Duodenal mucosa (tissue), 2 donors: ENCODE measurements around the gene IRX2.

Experiments used
- H3K27ac ChIP-seq: one replicate; pipeline ENCODE4 v1.7.0; 2013; ENCODE audit warnings: low read depth, low read length
- H3K27me3 ChIP-seq, 2 donors: one replicate each; pipeline ENCODE4 v1.7.0; 2013; ENCODE audit warnings: low read length in 2 of 2, control low read depth in 1 of 2; ENCODE audit not compliant: insufficient read depth in 2 of 2, control insufficient read depth in 1 of 2
- H3K36me3 ChIP-seq, 2 donors: one replicate each; pipeline ENCODE4 v1.7.0; 2013; ENCODE audit warnings: low read length in 2 of 2, control low read depth in 1 of 2; ENCODE audit not compliant: insufficient read depth in 2 of 2, control insufficient read depth in 1 of 2
- H3K4me1 ChIP-seq, 2 donors: one replicate each; pipeline ENCODE4 v1.7.0; 2013; ENCODE audit warnings: low read length in 2 of 2, control low read depth in 1 of 2; ENCODE audit not compliant: insufficient read depth in 2 of 2, control insufficient read depth in 1 of 2
- H3K4me3 ChIP-seq, 2 donors: one replicate each; pipeline ENCODE4 v1.7.0; 2013; ENCODE audit warnings: low read length in 2 of 2, low read depth in 1 of 2
- H3K9ac ChIP-seq, 2 donors: one replicate each; pipeline ENCODE4 v1.7.0; 2013; ENCODE audit warnings: low read length in 2 of 2, low read depth in 1 of 2
- H3K9me3 ChIP-seq, 2 donors: one replicate each; pipeline ENCODE4 v1.7.0; 2013; ENCODE audit warnings: low read length in 2 of 2, control low read depth in 1 of 2; ENCODE audit not compliant: control insufficient read depth in 1 of 2

The IRX2 gene

DNA sequence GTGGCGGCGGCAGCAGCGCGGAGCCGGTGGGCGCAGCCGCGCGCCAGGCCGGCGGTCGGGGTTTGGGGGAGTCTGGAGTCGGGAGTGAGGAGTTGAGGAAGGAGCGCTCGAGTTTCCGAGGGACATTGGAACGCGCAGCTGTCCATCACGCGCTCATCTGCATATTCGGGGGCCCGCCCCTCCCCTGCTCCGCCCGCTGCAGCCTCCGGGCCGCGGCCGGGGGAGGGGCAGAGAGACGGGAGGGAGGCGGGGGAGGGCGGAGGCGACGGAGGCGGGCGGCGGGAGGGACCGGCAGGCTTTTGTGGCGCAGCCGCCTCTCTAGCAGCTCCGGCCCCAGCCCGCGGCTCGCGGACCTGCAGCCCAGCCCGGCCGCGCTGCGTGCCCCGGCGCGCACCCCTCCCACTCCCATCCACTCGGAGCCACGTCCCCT lies at the start of gene IRX2:
Gene IRX2, minus strand, starts transcription at position 86 of the 430 bp plus-strand sequence. CDS start 264 bp downstream, outside the sequence.
- Histone ChIP-seq H3K27ac (no peak within 1 kb of the TSS), H3K4me1 (peaks cover 0 to 4% of the 10 kb centered on the region in 2 donors), H3K9me3 (peaks cover 0 to 3% of the 10 kb centered on the region in 2 donors), H3K4me3 (no peak within 1 kb of the TSS), H3K36me3 (no peaks in the 10 kb centered on the region), H3K9ac (no peak within 1 kb of the TSS), H3K27me3 (peaks cover 41 to 61% of the 10 kb centered on the region in 2 donors)

DNA sequence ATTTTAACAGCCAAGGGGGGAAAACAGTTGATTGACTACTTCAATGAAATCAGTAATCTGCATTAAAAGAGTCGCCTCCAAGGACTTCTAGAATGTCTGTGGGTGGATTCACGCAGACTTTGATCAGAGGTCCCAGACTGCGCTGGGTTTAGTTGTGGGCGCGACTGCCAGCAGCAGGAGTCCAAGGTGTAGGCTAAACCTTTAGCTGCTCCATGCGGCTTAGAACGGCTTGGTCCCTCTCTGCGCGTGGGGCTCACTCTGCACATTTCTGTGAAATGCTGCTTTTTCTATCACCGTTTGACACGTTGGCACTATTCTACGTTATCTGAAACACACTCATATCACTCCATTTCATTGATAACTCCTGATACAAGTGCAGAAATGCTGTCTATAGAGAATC lies 48.6 kb upstream of the IRX2 start:
- Histone ChIP-seq H3K36me3 (no peaks in the 10 kb centered on the region), H3K4me1 (no peaks in the 10 kb centered on the region), H3K27me3 (no peaks in the 10 kb centered on the region), H3K9ac (no peak overlapping the region), H3K4me3 (no peak overlapping the region), H3K27ac (no peak overlapping the region), H3K9me3 (no peaks in the 10 kb centered on the region)

DNA sequence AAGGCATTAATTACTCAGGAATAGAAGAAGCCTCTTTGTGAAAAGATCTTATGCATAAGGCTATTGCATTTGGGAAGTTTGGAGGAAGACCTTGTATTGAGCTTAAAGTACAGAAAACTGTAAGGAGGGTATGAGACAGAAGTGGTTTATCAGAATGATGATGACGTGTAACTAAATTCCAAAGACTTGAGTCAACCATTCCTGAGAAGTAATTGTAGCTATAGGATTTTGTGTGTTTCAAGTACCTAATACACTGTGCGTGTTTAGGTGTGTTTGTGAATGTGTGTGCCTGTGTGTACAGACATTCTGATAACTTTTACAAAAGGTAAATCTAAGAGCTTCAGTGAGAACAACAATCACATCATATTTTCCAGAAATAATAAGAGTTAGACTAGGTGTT lies 46.5 kb upstream of the IRX2 start:
- Histone ChIP-seq H3K27ac (no peak overlapping the region), H3K9me3 (no peaks in the 10 kb centered on the region), H3K9ac (no peak overlapping the region), H3K36me3 (no peaks in the 10 kb centered on the region), H3K4me3 (no peak overlapping the region), H3K4me1 (no peaks in the 10 kb centered on the region), H3K27me3 (no peaks in the 10 kb centered on the region)

DNA sequence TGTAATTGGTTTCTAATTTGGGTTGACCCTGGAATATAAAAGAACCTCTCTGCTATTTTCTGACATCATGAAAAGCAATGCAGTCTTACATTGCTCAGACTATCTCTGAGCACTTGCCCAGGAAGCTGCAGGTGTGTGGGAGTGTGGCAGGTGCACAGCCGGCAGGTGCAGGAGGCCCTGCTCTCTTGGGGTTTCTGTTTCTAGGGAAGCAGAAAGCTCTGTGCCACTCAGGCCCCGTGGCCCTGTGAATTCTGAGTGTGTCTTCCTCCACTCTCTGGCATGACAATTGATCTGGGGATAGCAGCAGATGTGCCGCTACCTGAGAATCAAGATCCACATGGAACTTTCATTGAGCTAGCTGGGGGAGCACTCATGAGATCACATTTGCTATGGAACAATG lies 45.7 kb upstream of the IRX2 start:
- H3K4me3 ChIP-seq, result no peak overlapping the region
- H3K27me3 ChIP-seq, result no peaks in the 10 kb centered on the region
- no peaks in the 10 kb centered on the region for H3K36me3 ChIP-seq
- no peaks in the 10 kb centered on the region for H3K4me1 ChIP-seq
- H3K9me3 ChIP-seq, result no peaks in the 10 kb centered on the region
- H3K27ac ChIP-seq, result no peak overlapping the region
- H3K9ac ChIP-seq, result no peak overlapping the region

DNA sequence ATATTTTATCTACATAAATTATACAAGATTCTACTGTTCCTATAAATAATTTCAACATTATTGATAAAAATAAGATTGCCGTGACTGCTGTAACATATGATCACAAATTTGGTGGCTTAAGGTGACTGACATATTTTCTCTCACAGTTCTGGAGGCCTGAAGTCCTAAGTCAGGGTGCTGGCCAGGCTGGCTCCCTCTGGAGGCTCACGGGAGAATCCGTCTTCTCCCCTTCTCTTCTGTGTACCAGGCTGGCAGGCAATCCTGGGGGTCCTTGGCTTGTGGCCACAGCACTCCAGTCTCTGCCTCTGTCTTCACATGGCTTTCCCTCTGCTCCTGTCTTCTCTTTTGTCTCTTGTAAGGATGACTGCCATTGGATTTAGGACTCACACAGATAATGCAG lies 31.7 kb upstream of the IRX2 start:
- Histone ChIP-seq H3K4me1 (no peaks in the 10 kb centered on the region), H3K36me3 (no peaks in the 10 kb centered on the region), H3K9me3 (no peaks in the 10 kb centered on the region), H3K27ac (no peak overlapping the region), H3K4me3 (no peak overlapping the region), H3K9ac (no peak overlapping the region), H3K27me3 (no peaks in the 10 kb centered on the region)

DNA sequence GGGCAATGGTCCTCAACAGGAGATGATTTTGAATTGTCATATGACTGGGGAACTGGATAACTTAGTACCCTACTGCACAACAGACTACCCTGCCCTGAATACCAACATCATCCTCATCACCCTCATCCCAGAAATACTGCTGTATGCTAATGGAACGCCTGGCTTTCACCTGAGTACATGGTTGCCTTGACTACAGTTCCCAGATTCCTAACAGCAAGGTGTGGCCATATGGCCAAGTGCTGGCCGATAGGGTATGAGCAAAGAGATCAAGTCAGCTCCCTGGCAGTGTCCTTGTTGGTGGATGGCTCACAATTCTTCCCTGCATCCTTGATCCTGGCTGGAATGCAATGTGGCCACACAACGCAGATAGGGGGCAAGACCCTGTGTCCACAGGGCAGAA lies 31.2 kb upstream of the IRX2 start:
- no peaks in the 10 kb centered on the region for H3K36me3 ChIP-seq

DNA sequence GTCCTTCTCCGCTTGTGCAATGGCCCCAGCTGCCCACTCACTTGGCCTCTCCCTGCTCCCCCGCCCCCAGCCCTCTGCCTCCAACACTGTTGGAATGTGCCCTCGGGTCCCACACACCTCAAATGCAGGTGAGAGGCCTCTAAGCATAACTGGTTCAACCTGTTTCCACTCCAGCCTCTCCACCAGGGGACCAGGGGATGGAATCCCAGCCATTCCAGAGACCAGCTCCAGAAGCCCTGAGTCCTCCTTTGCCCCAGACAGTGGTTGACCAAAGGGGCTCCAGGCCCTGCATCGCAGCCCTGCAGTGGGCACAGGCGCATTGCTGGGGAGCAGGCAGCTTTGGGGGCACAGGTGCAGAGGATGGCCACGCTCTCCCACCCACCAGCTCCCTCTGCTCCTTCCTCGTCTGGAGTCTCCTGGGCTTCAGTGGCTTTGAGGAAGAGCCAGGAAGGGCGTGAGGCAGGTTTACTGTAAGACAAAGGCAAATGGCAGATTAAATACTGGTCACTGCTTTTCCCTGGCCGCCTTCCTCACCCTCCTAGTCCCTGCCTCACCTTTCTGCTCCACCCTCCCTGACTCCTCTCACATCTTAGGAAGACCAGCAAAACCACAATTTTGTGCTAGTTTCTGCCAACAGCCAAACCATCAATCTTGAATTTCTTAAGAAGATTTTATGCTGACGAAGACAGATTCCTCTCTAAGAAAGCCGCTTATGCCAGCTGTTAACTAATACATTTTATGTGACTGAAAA lies 29.1 kb upstream of the IRX2 start:
- no peak overlapping the region for H3K9ac ChIP-seq
- H3K27ac ChIP-seq, result no peak overlapping the region
- H3K4me3 ChIP-seq, result no peak overlapping the region
- no peaks in the 10 kb centered on the region for H3K4me1 ChIP-seq
- H3K27me3 ChIP-seq, result no peaks in the 10 kb centered on the region
- no peaks in the 10 kb centered on the region for H3K36me3 ChIP-seq
- H3K9me3 ChIP-seq, result no peaks in the 10 kb centered on the region

More for the DNA sequence above, 31.2 kb upstream of the IRX2 start:
- Histone ChIP-seq H3K27me3 (no peaks in the 10 kb centered on the region), H3K4me3 (no peak overlapping the region), H3K9ac (no peak overlapping the region), H3K27ac (no peak overlapping the region), H3K9me3 (no peaks in the 10 kb centered on the region), H3K4me1 (no peaks in the 10 kb centered on the region)

DNA sequence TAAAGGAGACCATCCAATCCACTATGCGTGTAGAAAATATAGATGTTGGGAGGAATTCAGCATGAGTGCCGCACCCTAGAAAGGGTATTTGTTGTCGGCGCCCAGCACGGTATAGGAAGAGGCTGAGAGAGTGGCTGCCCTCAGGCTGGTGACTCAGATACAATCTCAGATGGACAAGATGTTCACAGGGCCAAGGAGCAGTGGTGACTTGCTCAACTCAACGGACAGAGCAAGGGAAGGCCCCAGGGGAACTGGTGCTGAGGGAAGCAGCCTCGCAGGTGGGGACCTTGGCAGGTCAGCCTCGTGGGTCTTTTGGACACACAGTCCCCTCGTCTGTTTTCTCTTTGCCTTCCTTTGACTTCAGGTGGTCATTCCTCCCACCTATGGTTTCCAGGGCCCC lies 28.0 kb upstream of the IRX2 start:
- Histone ChIP-seq H3K27me3 (no peaks in the 10 kb centered on the region), H3K4me3 (no peak overlapping the region), H3K36me3 (no peaks in the 10 kb centered on the region), H3K27ac (no peak overlapping the region), H3K4me1 (no peaks in the 10 kb centered on the region), H3K9ac (no peak overlapping the region), H3K9me3 (no peaks in the 10 kb centered on the region)

DNA sequence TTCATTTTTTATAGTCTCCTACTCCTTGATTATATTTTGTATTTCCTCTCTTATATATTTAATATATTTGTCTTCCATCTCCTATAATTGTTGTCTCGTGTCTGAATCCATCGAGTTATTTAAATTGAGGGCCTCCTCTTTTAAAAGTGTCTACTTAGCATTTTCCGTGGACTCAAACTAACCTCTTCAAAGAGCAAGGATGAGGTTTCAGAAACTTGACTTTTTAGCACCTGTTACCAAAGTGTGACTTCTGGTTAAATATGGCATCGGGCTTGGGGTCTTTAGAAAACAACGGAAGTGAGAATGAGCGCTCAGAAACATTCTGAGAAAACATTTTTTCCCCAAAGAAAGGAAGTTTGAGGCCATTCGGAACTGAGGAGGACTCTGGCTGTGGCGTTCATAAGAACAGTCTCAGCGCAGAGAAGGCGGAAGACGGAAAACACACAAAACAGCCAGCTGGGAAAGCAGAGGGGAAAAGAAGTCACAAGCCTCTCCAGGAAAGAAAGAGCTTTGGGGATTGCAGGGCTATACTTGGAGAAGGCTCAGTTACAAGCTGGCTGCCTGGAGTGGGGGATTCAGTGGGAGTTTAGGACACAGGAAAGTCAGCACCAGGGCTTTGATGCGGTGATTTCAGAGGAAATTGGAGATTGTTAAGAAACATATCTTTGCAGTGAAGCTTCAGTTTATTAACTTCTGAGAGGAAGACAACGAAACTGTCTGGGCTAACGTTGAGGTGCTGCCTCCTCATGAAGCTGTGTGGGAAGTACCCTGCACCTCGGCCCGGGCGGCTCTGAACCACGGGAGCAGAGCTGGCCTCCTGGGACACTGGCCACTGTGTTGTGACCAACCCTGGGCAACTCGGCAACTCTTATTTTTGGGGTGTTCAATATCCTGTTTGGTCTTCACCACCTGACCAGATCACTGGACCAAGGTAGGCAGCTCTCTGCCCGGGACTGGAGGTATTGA lies 25.1 kb upstream of the IRX2 start:
- Histone ChIP-seq H3K27me3 (no peaks in the 10 kb centered on the region), H3K27ac (no peak overlapping the region), H3K9ac (no peak overlapping the region), H3K36me3 (no peaks in the 10 kb centered on the region), H3K9me3 (no peaks in the 10 kb centered on the region), H3K4me3 (no peak overlapping the region), H3K4me1 (no peaks in the 10 kb centered on the region)

DNA sequence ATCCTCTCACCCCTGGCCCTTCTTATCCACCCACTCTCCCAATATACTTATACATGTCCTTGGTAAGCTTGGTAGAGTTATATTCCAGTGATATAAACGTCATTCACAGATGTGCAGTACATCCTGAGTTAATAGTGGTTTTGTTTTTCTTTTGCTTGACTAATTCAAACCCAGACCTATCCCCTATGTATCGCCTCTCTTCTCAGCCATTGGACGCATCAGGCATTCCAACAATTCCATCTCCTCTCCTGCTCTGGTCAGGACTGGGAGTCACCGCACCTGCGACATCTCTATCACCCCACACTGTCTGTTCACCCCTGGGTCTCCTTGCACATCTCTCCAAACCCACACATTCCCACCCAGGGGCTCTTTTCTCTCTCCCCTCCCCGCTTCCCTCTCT lies 21.9 kb upstream of the IRX2 start:
- Histone ChIP-seq H3K27me3 (no peaks in the 10 kb centered on the region), H3K36me3 (no peaks in the 10 kb centered on the region), H3K4me3 (no peak overlapping the region), H3K27ac (no peak overlapping the region), H3K9me3 (no peaks in the 10 kb centered on the region), H3K4me1 (no peaks in the 10 kb centered on the region), H3K9ac (no peak overlapping the region)
